Retinal pigment epithelial cell (primary cell): Measurements from ENCODE around the gene CALHM1.

Experiments used
- DNase-seq: peaks from one replicate; pipeline ENCODE4 v3.0.0-alpha.2; 2010; ENCODE audit warnings: low read depth
- H3K4me3 ChIP-seq: 2 replicates; pipeline ENCODE4 v1.5.1; 2011; ENCODE audit warnings: mild to moderate bottlenecking, low read length, control low read depth, moderate library complexity
- CTCF ChIP-seq: conservative IDR thresholded peaks from 2 replicates; pipeline ENCODE4 v1.5.1; 2011; ENCODE audit warnings: low read depth, low read length, control low read depth, inconsistent platforms

The CALHM1 gene

GRCh38 chr10:103443475-103444185 lies 15.1 kb downstream of the CALHM1 start:
- no peak overlapping the region for H3K4me3 ChIP-seq
- DNase-seq = no peak
- TF ChIP-seq CTCF = no peak

GRCh38 chr10:103442031-103442461 lies 16.7 kb downstream of the CALHM1 start:
- TF ChIP-seq CTCF = no peak
- DNase-seq = no peak
- H3K4me3 ChIP-seq = no peak overlapping the region

GRCh38 chr10:103441611-103442010 lies 17.1 kb downstream of the CALHM1 start:
- H3K4me3 ChIP-seq = no peak overlapping the region
- DNase-seq = no peak
- TF ChIP-seq CTCF = no peak

DNA sequence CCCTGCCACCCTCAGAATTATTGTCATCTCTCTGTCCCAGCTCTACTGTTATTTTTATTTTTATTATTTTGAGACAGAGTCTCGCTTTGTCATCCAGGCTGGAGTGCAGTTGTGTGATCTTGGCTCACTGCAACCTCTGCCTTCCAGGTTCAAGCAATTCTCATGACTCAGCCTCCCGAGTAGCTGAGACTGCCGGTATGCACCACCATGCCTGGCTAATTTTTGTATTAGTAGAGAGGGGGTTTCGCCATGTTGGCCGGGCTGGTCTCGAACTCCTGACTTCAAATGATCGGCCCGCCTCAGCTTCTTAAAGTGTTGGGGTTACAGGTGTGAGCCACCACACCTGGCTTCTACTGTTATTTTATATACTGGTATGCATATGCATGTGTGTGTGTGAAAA lies 17.5 kb downstream of the CALHM1 start:
- H3K4me3 ChIP-seq = no peak overlapping the region
- no peak for TF ChIP-seq CTCF
- DNase-seq = no peak

GRCh38 chr10:103440416-103440815 lies 18.3 kb downstream of the CALHM1 start:
- no peak for DNase-seq
- TF ChIP-seq CTCF = no peak
- no peak overlapping the region for H3K4me3 ChIP-seq

DNA sequence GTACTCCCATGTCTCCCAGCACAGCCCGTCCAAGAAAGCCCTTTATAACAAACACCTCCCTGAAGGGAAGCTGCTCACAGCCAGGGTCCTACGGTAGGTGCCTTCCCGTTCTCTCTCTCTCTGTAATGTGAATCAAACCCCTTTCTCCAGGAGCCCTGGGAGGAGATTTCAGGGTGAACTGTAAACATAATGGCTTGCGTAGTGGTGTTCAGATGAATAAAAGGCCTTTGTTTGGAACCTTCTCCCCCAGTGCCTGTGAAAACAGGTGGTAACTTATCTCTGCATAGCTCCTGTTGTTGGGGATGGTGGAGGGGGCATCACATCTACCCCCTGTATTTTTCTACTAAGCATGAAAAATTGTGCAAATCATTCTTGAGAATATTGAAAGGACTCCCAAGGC lies 18.9 kb downstream of the CALHM1 start:
- H3K4me3 ChIP-seq = no peak overlapping the region
- TF ChIP-seq CTCF = no peak
- DNase-seq = no peak

DNA sequence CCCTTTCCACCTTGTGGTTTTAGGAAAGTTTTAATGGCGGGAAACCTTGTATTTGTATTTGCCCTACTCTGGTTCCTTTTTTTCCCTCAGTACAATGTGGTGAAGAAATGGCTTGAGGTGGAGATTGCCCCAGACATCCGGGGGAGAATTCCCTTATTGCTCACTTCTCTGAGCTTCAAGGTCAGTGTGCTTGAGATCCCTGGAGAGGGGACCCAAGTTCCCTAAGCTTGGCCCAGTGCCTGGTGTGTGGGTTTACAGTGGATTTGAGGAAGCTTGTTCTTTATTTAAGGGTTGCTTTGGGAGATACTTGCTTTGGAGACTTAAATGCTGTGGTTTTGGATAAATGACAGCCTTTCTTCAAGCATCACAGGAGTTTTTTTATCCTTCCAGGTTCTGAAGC lies 24.8 kb downstream of the CALHM1 start:
- no peak for TF ChIP-seq CTCF
- DNase-seq = no peak
- no peak overlapping the region for H3K4me3 ChIP-seq
